HG02610 (cell line): Measurements from ENCODE around the gene RGS7BP.
A peak's percentile ranks its signal among the peaks of the same experiment; 100 is the strongest.
"Not testable (repeated sequence)": the region's sequence is repeated elsewhere in the genome, so short reads cannot be mapped to it uniquely, and the experiment has no call there.

Experiments used
- ATAC-seq: cut with Tn5 transposase; IDR thresholded peaks from one replicate; pipeline ENCODE4 v1.9.1; 2021; ENCODE audit warnings: mild to moderate bottlenecking, moderate library complexity; ENCODE audit not compliant: unreplicated experiment

Gene RGS7BP

GRCh38 chr5:64557911-64558310, 52.1 kb downstream of the RGS7BP start:
- ATAC-seq = no peak

- ATAC-seq = not testable (repeated sequence)
These were observed 52.8 kb downstream of the RGS7BP start for GRCh38 chr5:64558641-64559040.

GRCh38 chr5:64566310-64566916, 60.6 kb downstream of the RGS7BP start:
- ATAC-seq = no peak

GRCh38 chr5:64569858-64570257, 64.0 kb downstream of the RGS7BP start:
- no peak for ATAC-seq

GRCh38 chr5:64570395-64570996, 64.7 kb downstream of the RGS7BP start:
- no peak for ATAC-seq

GRCh38 chr5:64575561-64575960, 69.7 kb downstream of the RGS7BP start:
- no peak for ATAC-seq

- ATAC-seq = no peak
These were observed 70.4 kb downstream of the RGS7BP start for GRCh38 chr5:64576250-64576649.

GRCh38 chr5:64585646-64586045, 79.8 kb downstream of the RGS7BP start:
- no peak for ATAC-seq

- ATAC-seq = no peak
These were observed 81.6 kb downstream of the RGS7BP start for GRCh38 chr5:64587370-64587769.

- ATAC-seq = no peak
These were observed 87.0 kb downstream of the RGS7BP start for GRCh38 chr5:64592730-64593341.

GRCh38 chr5:64594025-64594424, 88.2 kb downstream of the RGS7BP start:
- ATAC-seq = no peak

- ATAC-seq = no peak
These were observed 88.8 kb downstream of the RGS7BP start for GRCh38 chr5:64594601-64595000.

GRCh38 chr5:64595031-64595855, 89.4 kb downstream of the RGS7BP start:
- ATAC-seq = no peak

- ATAC-seq = no peak
These were observed 93.4 kb downstream of the RGS7BP start for GRCh38 chr5:64599226-64599625.

- ATAC-seq = no peak
These were observed 97.9 kb downstream of the RGS7BP start for GRCh38 chr5:64603676-64604075.

GRCh38 chr5:64606926-64607325, 101.1 kb downstream of the RGS7BP start:
- ATAC-seq = no peak

GRCh38 chr5:64612344-64612961, 106.6 kb downstream of the RGS7BP start:
- peak; percentile 56 for ATAC-seq

- peak; percentile 53 for ATAC-seq
These were observed 110.1 kb downstream of the RGS7BP start for GRCh38 chr5:64615895-64616294.

- ATAC-seq = no peak
These were observed 113.8 kb downstream of the RGS7BP start for GRCh38 chr5:64619609-64620008.

GRCh38 chr5:64622991-64623390, 117.2 kb downstream of the RGS7BP start:
- ATAC-seq = peak; percentile 79

- no peak for ATAC-seq
These were observed 119.9 kb downstream of the RGS7BP start for GRCh38 chr5:64625678-64626077.
